Neural cell (in vitro differentiated cells): Measurements from ENCODE around the gene PLAGL1. TPM values are rescaled to one million over a fixed set of nuclear protein-coding genes. Genes with fewer than 3 reads are reported as not detected.
"Not testable (repeated sequence)": the region's sequence is repeated elsewhere in the genome, so short reads cannot be mapped to it uniquely, and the experiment has no call there.

Experiments used
- H2AFZ ChIP-seq: fragments of 200-600, 300-800 bp; sonication (generic), shearing (Covaris generic); 2 replicates; pipeline ENCODE4 v1.6.0; 2014; ENCODE audit warnings: low read depth, mild to moderate bottlenecking, antibody characterized with exemption, low read length, moderate library complexity
- H3F3A ChIP-seq: fragments of 200-600 bp; shearing (Covaris generic); 2 replicates; pipeline ENCODE4 v1.6.1; 2016; ENCODE audit warnings: mild to moderate bottlenecking, moderate library complexity, mixed read lengths, antibody characterized with exemption, low read length; ENCODE audit not compliant: insufficient read depth, poor library complexity, severe bottlenecking
- H3K27ac ChIP-seq: fragments of 200-600, 300-800 bp; sonication (generic), shearing (Covaris generic); 2 replicates; pipeline ENCODE4 v1.5.1; 2014; ENCODE audit warnings: mild to moderate bottlenecking, low read length, moderate library complexity
- H3K27me3 ChIP-seq: fragments of 300-800, 200-600 bp; sonication (generic), shearing (Covaris generic); 2 replicates; pipeline ENCODE4 v1.6.0; 2014; ENCODE audit warnings: mild to moderate bottlenecking, low read depth, low read length, moderate library complexity; ENCODE audit not compliant: insufficient read depth
- H3K36me3 ChIP-seq: fragments of 300-800, 200-600 bp; sonication (generic), shearing (Covaris generic); 2 replicates; pipeline ENCODE4 v1.5.1; 2014; ENCODE audit warnings: mild to moderate bottlenecking, antibody characterized with exemption, low read length, moderate library complexity; ENCODE audit not compliant: insufficient read depth
- H3K4me2 ChIP-seq: fragments of 300-800, 200-600 bp; sonication (generic), shearing (Covaris generic); 2 replicates; pipeline ENCODE4 v1.6.0; 2014; ENCODE audit warnings: mild to moderate bottlenecking, low read length
- H3K4me3 ChIP-seq: fragments of 300-800, 200-600 bp; sonication (generic), shearing (Covaris generic); 2 replicates; pipeline ENCODE4 v1.5.1; 2014; ENCODE audit warnings: mild to moderate bottlenecking, low read length, moderate library complexity
- H3K79me2 ChIP-seq: fragments of 200-600 bp; shearing (Covaris generic); replicated peaks from 2 replicates; pipeline ENCODE4 v1.6.0; 2014; ENCODE audit warnings: mild to moderate bottlenecking, low read length, moderate library complexity; ENCODE audit not compliant: insufficient read depth
- H3K9ac ChIP-seq: fragments of 300-800, 200-600 bp; sonication (generic), shearing (Covaris generic); 2 replicates; pipeline ENCODE4 v1.6.1; 2016; ENCODE audit warnings: mild to moderate bottlenecking, low read length, mixed read lengths
- H3K9me2 ChIP-seq: fragments of 200-600 bp; shearing (Covaris generic); 2 replicates; pipeline ENCODE4 v1.6.1; 2016; ENCODE audit warnings: mild to moderate bottlenecking, low read length, mixed read lengths; ENCODE audit not compliant: insufficient read depth
- H3K9me3 ChIP-seq: fragments of 200-600, 300-800 bp; sonication (generic), shearing (Covaris generic); 2 replicates; pipeline ENCODE4 v1.6.1; 2016; ENCODE audit warnings: mild to moderate bottlenecking, mixed run types, low read length, moderate library complexity, mixed read lengths
- H4K20me1 ChIP-seq: fragments of 200-600 bp; shearing (Covaris generic); 2 replicates; pipeline ENCODE4 v1.6.1; 2016; ENCODE audit warnings: mild to moderate bottlenecking, mixed run types; ENCODE audit not compliant: insufficient read depth
- EP300 ChIP-seq: fragments of 450-650 bp; conservative IDR thresholded peaks from 2 replicates; pipeline ENCODE4 v1.6.1; 2014; ENCODE audit warnings: antibody characterized with exemption, mild to moderate bottlenecking, moderate library complexity; ENCODE audit not compliant: poor library complexity, severe bottlenecking
- EZH2 ChIP-seq: fragments of 200-600, 300-800 bp; shearing (Covaris generic), sonication (generic); IDR thresholded peaks from 2 replicates; pipeline ENCODE4 v1.6.1; 2014; ENCODE audit warnings: antibody characterized with exemption, low read length, borderline replicate concordance, mild to moderate bottlenecking; ENCODE audit not compliant: insufficient read depth, poor library complexity, severe bottlenecking
- POLR2AphosphoS5 ChIP-seq: IDR thresholded peaks from 2 replicates; pipeline ENCODE4 v1.6.1; 2012
- RAD21 ChIP-seq: fragments of 450-650 bp; conservative IDR thresholded peaks from 2 replicates; pipeline ENCODE4 v1.6.1; 2014; ENCODE audit warnings: antibody characterized with exemption, mild to moderate bottlenecking, moderate library complexity
- REST ChIP-seq: IDR thresholded peaks from 2 replicates; pipeline ENCODE4 v1.6.1; 2012; ENCODE audit warnings: borderline replicate concordance
- TAF1 ChIP-seq: IDR thresholded peaks from 2 replicates; pipeline ENCODE4 v1.6.1; 2012; ENCODE audit warnings: low read depth
- polyA plus RNA-seq: library from polyadenylated mRNA; depleted of rRNA; stranded (reverse); fragments of >200 nt; gene quantifications from 2 replicates; pipeline ENCODE4 v1.2.3, GENCODE V29; 2014

The PLAGL1 gene
- polyA plus RNA-seq, 1 donor from 2014 or later = 22.3 TPM

DNA sequence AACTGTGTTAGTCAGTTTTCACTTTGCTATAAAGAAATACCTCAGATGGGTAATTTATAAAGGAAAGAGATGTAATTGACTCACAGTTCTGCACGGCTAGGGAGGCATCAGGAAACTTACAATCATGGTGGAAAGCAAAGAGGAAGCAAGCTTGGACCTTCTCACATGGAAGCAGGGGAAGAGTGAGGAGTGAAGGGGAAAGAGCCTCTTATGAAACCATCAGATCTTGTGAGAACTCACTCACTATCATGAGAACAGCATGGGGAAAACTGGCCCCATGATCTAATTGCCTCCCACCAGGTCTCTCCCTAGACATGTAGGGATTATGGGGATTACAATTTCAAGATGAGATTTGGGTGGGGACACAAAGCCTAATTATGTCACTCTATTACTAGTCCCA is 41.3 kb upstream of the PLAGL1 start:
- Histone ChIP-seq H3K36me3 (no peaks in the 10 kb centered on the region), H4K20me1 (no peaks in the 10 kb centered on the region), H3K4me2 (no peak overlapping the region), H3K27me3 (no peaks in the 10 kb centered on the region), H3K9ac (no peak overlapping the region), H3K4me3 (no peak overlapping the region), H3K9me3 (no peaks in the 10 kb centered on the region), H3F3A (no peaks in the 10 kb centered on the region), H3K79me2 (no peaks in the 10 kb centered on the region), H2AFZ (no peak overlapping the region), H3K27ac (no peak overlapping the region), H3K9me2 (no peaks in the 10 kb centered on the region)
- TF ChIP-seq RAD21 (no peak), EZH2 (no peak), REST (no peak), TAF1 (no peak), POLR2AphosphoS5 (no peak)

GRCh38 chr6:144047688-144048087 is 39.6 kb upstream of the PLAGL1 start:
- H3K9ac ChIP-seq = no peak overlapping the region
- H4K20me1 ChIP-seq = no peaks in the 10 kb centered on the region
- no peaks in the 10 kb centered on the region for H3F3A ChIP-seq
- H3K79me2 ChIP-seq = no peaks in the 10 kb centered on the region
- no peaks in the 10 kb centered on the region for H3K9me3 ChIP-seq
- no peaks in the 10 kb centered on the region for H3K9me2 ChIP-seq
- H3K4me3 ChIP-seq = no peak overlapping the region
- H2AFZ ChIP-seq = no peak overlapping the region
- H3K36me3 ChIP-seq = no peaks in the 10 kb centered on the region
- TF ChIP-seq EP300 (no peak), POLR2AphosphoS5 (no peak)
- no peak overlapping the region for H3K4me2 ChIP-seq
- H3K27me3 ChIP-seq = no peaks in the 10 kb centered on the region
- no peak overlapping the region for H3K27ac ChIP-seq

- H3K79me2 ChIP-seq, H3K4me2 ChIP-seq, H4K20me1 ChIP-seq, H3K27ac ChIP-seq, H3K4me3 ChIP-seq, H3K27me3 ChIP-seq, H3K9me2 ChIP-seq, H3F3A ChIP-seq, H3K9me3 ChIP-seq, H3K9ac ChIP-seq, H2AFZ ChIP-seq, H3K36me3 ChIP-seq: not testable (repeated sequence)
These were observed 38.6 kb upstream of the PLAGL1 start for GRCh38 chr6:144046672-144047071.

DNA sequence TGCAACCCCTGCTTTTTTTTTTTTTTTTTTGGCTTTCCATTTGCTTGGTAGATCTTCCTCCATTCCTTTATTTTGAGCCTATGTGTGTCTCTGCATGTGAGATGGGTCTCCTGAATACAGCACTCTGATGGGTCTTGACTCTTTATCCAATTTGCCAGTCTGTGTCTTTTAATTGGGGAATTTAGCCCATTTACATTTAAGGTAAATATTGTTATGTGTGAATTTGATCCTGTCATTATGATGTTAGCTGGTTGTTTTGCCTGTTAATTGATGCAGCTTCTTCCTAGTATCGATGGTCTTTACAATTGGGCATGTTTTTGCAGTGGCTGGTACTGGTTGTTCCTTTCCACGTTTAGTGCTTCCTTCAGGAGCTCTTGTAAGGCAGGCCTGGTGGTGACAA is 36.9 kb upstream of the PLAGL1 start:
- H2AFZ ChIP-seq, H3K9me2 ChIP-seq, H3K27me3 ChIP-seq, H3K4me2 ChIP-seq, H4K20me1 ChIP-seq, H3K36me3 ChIP-seq, H3K4me3 ChIP-seq, H3F3A ChIP-seq, H3K9me3 ChIP-seq, H3K27ac ChIP-seq, H3K9ac ChIP-seq, H3K79me2 ChIP-seq: not testable (repeated sequence)
